Measurements from ENCODE around the gene UBALD1.
A peak's percentile ranks its signal among the peaks of the same experiment; 100 is the strongest.

UBALD1 gene

GRCh38 chr16:4641895-4642294 is 27.2 kb upstream of the UBALD1 start:
- no peak for DNase-seq

- DNase-seq = no peak
Measured at GRCh38 chr16:4641306-4641687, 26.6 kb upstream of the UBALD1 start.

GRCh38 chr16:4640572-4641305 is 26.1 kb upstream of the UBALD1 start:
- no peak for DNase-seq

- no peak for DNase-seq
Measured at GRCh38 chr16:4639899-4640509, 25.3 kb upstream of the UBALD1 start.

GRCh38 chr16:4637501-4638166 is 22.9 kb upstream of the UBALD1 start:
- DNase-seq = no peak

GRCh38 chr16:4636196-4636595 is 21.5 kb upstream of the UBALD1 start:
- DNase-seq = no peak

- DNase-seq = no peak
Measured at GRCh38 chr16:4634768-4635167, 20.1 kb upstream of the UBALD1 start.

- DNase-seq = no peak
Measured at GRCh38 chr16:4633910-4634635, 19.4 kb upstream of the UBALD1 start.

GRCh38 chr16:4631444-4631843 is 16.8 kb upstream of the UBALD1 start:
- no peak for DNase-seq

- DNase-seq = no peak
Measured at GRCh38 chr16:4628283-4628682, 13.6 kb upstream of the UBALD1 start.

- DNase-seq = no peak
Measured at GRCh38 chr16:4626396-4626795, 11.7 kb upstream of the UBALD1 start.

GRCh38 chr16:4625560-4626159 is 11.0 kb upstream of the UBALD1 start:
- DNase-seq = no peak

- DNase-seq = no peak
Measured at GRCh38 chr16:4624827-4625559, 10.3 kb upstream of the UBALD1 start.

GRCh38 chr16:4624015-4624826 is 9.5 kb upstream of the UBALD1 start, which contains the start of gene MGRN1:
MGRN1 (plus strand) TSS chr16:4624826; CDS start chr16:4624961, 135 bp downstream.
- peak; percentile 64 for DNase-seq

GRCh38 chr16:4623593-4623992 is 8.9 kb upstream of the UBALD1 start:
- DNase-seq = no peak

GRCh38 chr16:4618645-4619418 is 4.1 kb upstream of the UBALD1 start:
- no peak for DNase-seq

- DNase-seq = no peak
Measured at GRCh38 chr16:4617880-4618279, 3.2 kb upstream of the UBALD1 start.

- peak; percentile 89 for DNase-seq
Measured at GRCh38 chr16:4616047-4616811, 1.5 kb upstream of the UBALD1 start.

- no peak for DNase-seq
Measured at GRCh38 chr16:4615384-4616046, 827 bp upstream of the UBALD1 start.

Data from NCI-H1048 (cell line).